Fibroblast of lung (primary cell): ENCODE results near the gene CELSR2.

Source experiments
- EZH2 ChIP-seq: IDR thresholded peaks from 2 replicates; pipeline ENCODE4 v1.5.1; 2012; ENCODE audit warnings: low read length, control low read depth, mild to moderate bottlenecking; ENCODE audit errors: missing control alignments
- TF ChIP-seq, protein P1 (sequence below), 2 donors: IDR thresholded peaks in 1 of 2; conservative IDR thresholded peaks in 1 of 2; 1 replicate in 1 of 2; 2 replicates in 1 of 2; pipeline ENCODE4 v1.5.1; 2011 to 2012; ENCODE audit warnings: low read length in 2 of 2, control low read depth in 1 of 2, inconsistent platforms in 1 of 2, low read depth in 1 of 2, mild to moderate bottlenecking in 1 of 2

DNA sequence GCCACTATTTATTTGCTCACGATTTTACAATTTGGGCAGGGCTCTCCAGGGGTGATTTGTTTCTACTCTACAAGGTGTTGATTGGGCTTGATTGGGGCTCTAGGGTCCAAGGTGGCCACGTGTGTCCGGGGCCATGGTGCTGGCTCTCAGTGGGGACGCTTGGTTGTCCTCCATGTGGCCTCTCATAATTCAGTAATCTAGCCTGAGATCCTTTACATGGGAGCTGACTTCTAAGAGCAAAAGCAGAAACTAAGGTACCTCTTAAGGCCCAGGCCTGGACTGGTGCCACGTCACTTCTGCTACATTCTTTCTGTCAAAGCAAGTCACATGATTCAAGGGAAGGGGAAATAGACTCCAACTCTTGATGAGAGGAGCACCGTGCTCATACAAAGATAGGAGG lies 41.7 kb downstream of the CELSR2 start:
- TF ChIP-seq, protein P1, sequence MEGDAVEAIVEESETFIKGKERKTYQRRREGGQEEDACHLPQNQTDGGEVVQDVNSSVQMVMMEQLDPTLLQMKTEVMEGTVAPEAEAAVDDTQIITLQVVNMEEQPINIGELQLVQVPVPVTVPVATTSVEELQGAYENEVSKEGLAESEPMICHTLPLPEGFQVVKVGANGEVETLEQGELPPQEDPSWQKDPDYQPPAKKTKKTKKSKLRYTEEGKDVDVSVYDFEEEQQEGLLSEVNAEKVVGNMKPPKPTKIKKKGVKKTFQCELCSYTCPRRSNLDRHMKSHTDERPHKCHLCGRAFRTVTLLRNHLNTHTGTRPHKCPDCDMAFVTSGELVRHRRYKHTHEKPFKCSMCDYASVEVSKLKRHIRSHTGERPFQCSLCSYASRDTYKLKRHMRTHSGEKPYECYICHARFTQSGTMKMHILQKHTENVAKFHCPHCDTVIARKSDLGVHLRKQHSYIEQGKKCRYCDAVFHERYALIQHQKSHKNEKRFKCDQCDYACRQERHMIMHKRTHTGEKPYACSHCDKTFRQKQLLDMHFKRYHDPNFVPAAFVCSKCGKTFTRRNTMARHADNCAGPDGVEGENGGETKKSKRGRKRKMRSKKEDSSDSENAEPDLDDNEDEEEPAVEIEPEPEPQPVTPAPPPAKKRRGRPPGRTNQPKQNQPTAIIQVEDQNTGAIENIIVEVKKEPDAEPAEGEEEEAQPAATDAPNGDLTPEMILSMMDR (conservative IDR thresholded peaks at IDR 0.05 in 1 of 2, IDR thresholded peaks at IDR 0.05 in 1 of 2; ENCODE audit: low read depth in 1 of 2, low read length in 2 of 2): no peak
- TF ChIP-seq EZH2: no peak
